ENCODE results near the gene RAB44. TPM values are rescaled to one million over a fixed set of nuclear protein-coding genes. Genes with fewer than 3 reads are reported as not detected.

RAB44 gene
- total RNA-seq, 1 experiment from 2014 or later, result 0.05 TPM

DNA sequence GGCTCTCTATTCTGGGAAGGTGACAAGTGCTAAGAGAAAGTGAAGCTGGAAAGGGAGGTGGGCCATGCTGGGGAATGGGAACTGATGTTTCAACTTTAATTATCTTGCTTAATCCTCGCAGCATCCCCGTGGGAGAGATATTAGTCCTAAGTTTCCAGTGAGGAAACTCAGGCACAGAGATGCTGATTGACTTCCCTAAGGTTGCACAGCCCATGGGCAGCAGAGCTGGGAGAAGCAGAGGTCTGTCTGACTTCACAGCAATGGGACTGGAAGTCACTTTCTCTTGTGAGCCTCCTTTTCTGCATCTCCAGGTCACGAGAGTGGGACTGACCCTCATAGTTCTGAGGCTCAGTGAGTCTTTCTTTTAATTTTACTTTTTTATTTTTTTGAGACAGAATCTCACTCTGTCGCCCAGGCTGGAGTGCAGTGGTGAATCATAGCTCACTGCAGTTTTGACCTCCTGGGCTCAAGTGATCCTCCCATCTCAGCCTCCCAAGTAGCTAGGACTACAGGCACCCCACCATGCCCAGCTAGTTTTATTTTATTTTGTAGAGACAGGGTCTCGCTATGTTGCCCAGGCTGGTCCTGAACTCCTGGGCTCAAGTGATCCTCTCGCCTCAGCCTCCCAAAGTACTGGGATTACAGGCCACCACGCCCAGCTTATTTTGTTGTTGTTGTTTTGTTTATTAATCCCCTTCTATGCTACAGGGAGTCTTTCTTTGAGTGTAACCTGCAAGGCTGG is 2.6 kb downstream of the RAB44 start:
- BruUV-seq (replicated peaks), result no TSS peak
- H4K20me1 ChIP-seq (ENCODE audit: insufficient read depth), result no peaks in the 10 kb centered on the region
- H3K9ac ChIP-seq (ENCODE audit: low read length), result no peak overlapping the region
- H3K9me2 ChIP-seq (ENCODE audit: insufficient read depth), result no peaks in the 10 kb centered on the region
- no peak overlapping the region for H3K27ac ChIP-seq (ENCODE audit: low read depth, low read length)
- no peak for TF ChIP-seq CBX3 (IDR thresholded peaks at IDR 0.05; ENCODE audit: low read depth)
- no peak for TF ChIP-seq POLR2A (IDR thresholded peaks at IDR 0.05; ENCODE audit: borderline replicate concordance, extremely low read depth, insufficient read depth, insufficient read length)
- TF ChIP-seq POLR2AphosphoS5 (IDR thresholded peaks at IDR 0.05; ENCODE audit: low read depth, low read length), result no peak
- no peak for TF ChIP-seq EGR1 (IDR thresholded peaks at IDR 0.05; ENCODE audit: low read depth)
- no peak for TF ChIP-seq JUND (IDR thresholded peaks at IDR 0.05)
- no peak for TF ChIP-seq EZH2 (IDR thresholded peaks at IDR 0.05)
- no peak for TF ChIP-seq FOSL1 (IDR thresholded peaks at IDR 0.05; ENCODE audit: low read depth)
- TF ChIP-seq, protein P1, sequence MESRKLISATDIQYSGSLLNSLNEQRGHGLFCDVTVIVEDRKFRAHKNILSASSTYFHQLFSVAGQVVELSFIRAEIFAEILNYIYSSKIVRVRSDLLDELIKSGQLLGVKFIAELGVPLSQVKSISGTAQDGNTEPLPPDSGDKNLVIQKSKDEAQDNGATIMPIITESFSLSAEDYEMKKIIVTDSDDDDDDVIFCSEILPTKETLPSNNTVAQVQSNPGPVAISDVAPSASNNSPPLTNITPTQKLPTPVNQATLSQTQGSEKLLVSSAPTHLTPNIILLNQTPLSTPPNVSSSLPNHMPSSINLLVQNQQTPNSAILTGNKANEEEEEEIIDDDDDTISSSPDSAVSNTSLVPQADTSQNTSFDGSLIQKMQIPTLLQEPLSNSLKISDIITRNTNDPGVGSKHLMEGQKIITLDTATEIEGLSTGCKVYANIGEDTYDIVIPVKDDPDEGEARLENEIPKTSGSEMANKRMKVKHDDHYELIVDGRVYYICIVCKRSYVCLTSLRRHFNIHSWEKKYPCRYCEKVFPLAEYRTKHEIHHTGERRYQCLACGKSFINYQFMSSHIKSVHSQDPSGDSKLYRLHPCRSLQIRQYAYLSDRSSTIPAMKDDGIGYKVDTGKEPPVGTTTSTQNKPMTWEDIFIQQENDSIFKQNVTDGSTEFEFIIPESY (IDR thresholded peaks at IDR 0.05; ENCODE audit: extremely low read depth, insufficient replicate concordance, low read length), result no peak
- no peak for TF ChIP-seq ZFX (IDR thresholded peaks at IDR 0.05)
- no peak for TF ChIP-seq CEBPB (IDR thresholded peaks at IDR 0.05; ENCODE audit: low read depth)
- TF ChIP-seq, protein P2, sequence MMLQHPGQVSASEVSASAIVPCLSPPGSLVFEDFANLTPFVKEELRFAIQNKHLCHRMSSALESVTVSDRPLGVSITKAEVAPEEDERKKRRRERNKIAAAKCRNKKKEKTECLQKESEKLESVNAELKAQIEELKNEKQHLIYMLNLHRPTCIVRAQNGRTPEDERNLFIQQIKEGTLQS (IDR thresholded peaks at IDR 0.05), result no peak
- ATAC-seq (no peak), DNase-seq (ENCODE audit: low read depth, low spot score) (no peak)
- H3K4me3 ChIP-seq (replicated peaks in 1 of 2; ENCODE audit: low read depth in 1 of 2, low read length in 2 of 2), result no peak overlapping the region
- no peaks in the 10 kb centered on the region for H3K36me3 ChIP-seq (ENCODE audit: control insufficient read depth in 1 of 2, insufficient read depth in 2 of 2, low read length in 2 of 2)
- ChIA-PET RAD21 (ENCODE audit: low non-redundant PET in 1 of 2, low total read pairs in 2 of 2, uncharacterized antibody in 2 of 2, unreplicated experiment in 2 of 2) (no interaction called here), CTCF (interaction anchor here (1.3 kb wide), 1 partner anchor 85 kb away, joined by 3 read pairs; no protein-coding TSS in a partner anchor), POLR2A (interaction anchor here (0.8 to 1.5 kb wide), 2 partner anchors 11 to 13 kb away, joined by 3 to 5 read pairs; no protein-coding TSS in a partner anchor)
- H3K79me2 ChIP-seq (ENCODE audit: insufficient read depth, low read length), result no peaks in the 10 kb centered on the region
- no peaks in the 10 kb centered on the region for H3K27me3 ChIP-seq (ENCODE audit: insufficient read depth, low read length)
- H3K4me2 ChIP-seq (ENCODE audit: low read length), result no peak overlapping the region
- peaks cover 0 to 8% of the 10 kb centered on the region in 2 experiments; a peak in 2 of 4 replicates for H3K4me1 ChIP-seq (ENCODE audit: control insufficient read depth in 1 of 2, insufficient read depth in 2 of 2, low read length in 2 of 2)
- no peak overlapping the region for H2AFZ ChIP-seq (ENCODE audit: low read depth, low read length, poor library complexity, severe bottlenecking)
- intact Hi-C loops (cut with micrococcal nuclease), result no loop called here
- no peaks in the 10 kb centered on the region for H3K9me3 ChIP-seq (ENCODE audit: control insufficient read depth in 1 of 2, insufficient read depth in 1 of 2, low read depth in 1 of 2, low read length in 2 of 2)

Data from HCT116 (cell line).